NOMO-1 treated with DMSO at 0.1 percent for 48 hours (cell line): Measurements from ENCODE around the gene LCA5.
"Not testable (repeated sequence)": the region's sequence is repeated elsewhere in the genome, so short reads cannot be mapped to it uniquely, and the experiment has no call there.

ENCODE experiments used
- DNase-seq: peaks from one replicate; lab custom pipeline; 2025; ENCODE audit not compliant: unreplicated experiment; lab: John Stamatoyannopoulos, UW

LCA5 gene

GRCh38 chr6:79468116-79468515 lies 69.1 kb downstream of the LCA5 start:
- DNase-seq = no peak

GRCh38 chr6:79467716-79468115 lies 69.5 kb downstream of the LCA5 start:
- peak; percentile 92 for DNase-seq

- peak; percentile 35 for DNase-seq
Measured at GRCh38 chr6:79466207-79466834, 70.9 kb downstream of the LCA5 start.

- no peak for DNase-seq
Measured at GRCh38 chr6:79465381-79465780, 71.8 kb downstream of the LCA5 start.

GRCh38 chr6:79463621-79464050 lies 73.6 kb downstream of the LCA5 start:
- no peak for DNase-seq

- no peak for DNase-seq
Measured at GRCh38 chr6:79461205-79461604, 76.0 kb downstream of the LCA5 start.

GRCh38 chr6:79455446-79455845 lies 81.8 kb downstream of the LCA5 start:
- DNase-seq = no peak

- DNase-seq = peak; percentile 64
Measured at GRCh38 chr6:79453558-79454042, 83.6 kb downstream of the LCA5 start.

- no peak for DNase-seq
Measured at GRCh38 chr6:79450984-79451383, 86.2 kb downstream of the LCA5 start.

GRCh38 chr6:79446006-79446405 lies 91.2 kb downstream of the LCA5 start:
- DNase-seq = no peak

- not testable (repeated sequence) for DNase-seq
Measured at GRCh38 chr6:79443876-79444275, 93.4 kb downstream of the LCA5 start.

GRCh38 chr6:79441192-79441591 lies 96.0 kb downstream of the LCA5 start:
- DNase-seq = no peak

- DNase-seq = no peak
Measured at GRCh38 chr6:79440598-79440997, 96.6 kb downstream of the LCA5 start.

- DNase-seq = no peak
Measured at GRCh38 chr6:79438030-79438429, 99.2 kb downstream of the LCA5 start.

GRCh38 chr6:79436241-79436640 lies 101.0 kb downstream of the LCA5 start:
- DNase-seq = no peak

GRCh38 chr6:79435746-79436145 lies 101.5 kb downstream of the LCA5 start:
- DNase-seq = no peak
